GM18499 (cell line): ENCODE measurements around the gene PPP2R5C.
"Not testable (repeated sequence)": the region's sequence is repeated elsewhere in the genome, so short reads cannot be mapped to it uniquely, and the experiment has no call there.

Experiments used
- ATAC-seq: cut with Tn5 transposase; IDR thresholded peaks from one replicate; pipeline ENCODE4 v1.9.1; 2021; ENCODE audit warnings: moderate number of reproducible peaks; ENCODE audit not compliant: insufficient read depth, unreplicated experiment

PPP2R5C gene

DNA sequence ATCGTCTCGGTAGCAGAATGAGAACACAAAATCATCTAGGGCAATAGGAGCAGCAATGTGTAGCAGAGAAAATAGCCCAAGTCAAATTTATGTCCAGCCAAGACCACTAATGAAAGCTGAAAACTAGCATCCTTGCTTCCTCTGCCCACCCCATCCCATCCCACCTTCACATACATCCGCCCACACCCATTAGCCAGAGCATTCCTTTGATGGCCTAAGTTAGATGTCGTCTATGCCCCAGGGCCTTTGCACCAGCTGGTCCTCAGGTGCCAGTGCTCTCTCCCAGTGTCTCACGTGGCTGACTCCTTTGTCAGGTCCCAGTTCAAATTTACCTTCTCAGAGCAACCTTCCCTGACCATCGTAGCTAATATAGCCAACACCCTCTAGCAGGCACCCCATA is 17.8 kb upstream of the PPP2R5C start:
- no peak for ATAC-seq

DNA sequence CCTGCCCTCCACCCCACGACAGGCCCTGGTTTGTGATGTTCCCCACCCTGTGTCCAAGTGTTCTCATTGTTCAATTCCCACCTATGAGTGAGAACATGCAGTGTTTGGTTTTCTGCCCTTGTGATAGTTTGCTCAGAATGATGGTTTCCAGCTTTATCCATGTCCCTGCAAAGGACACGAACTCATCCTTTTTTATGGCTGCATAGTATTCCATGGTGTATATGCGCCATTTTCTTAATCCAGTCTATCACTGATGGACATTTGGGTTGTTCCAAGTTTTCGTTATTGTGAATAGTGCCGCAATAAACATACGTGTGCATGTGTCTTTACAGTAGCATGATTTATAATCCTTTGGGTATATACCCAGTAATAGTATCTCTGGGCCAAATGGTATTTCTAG is 17.1 kb upstream of the PPP2R5C start:
- not testable (repeated sequence) for ATAC-seq

DNA sequence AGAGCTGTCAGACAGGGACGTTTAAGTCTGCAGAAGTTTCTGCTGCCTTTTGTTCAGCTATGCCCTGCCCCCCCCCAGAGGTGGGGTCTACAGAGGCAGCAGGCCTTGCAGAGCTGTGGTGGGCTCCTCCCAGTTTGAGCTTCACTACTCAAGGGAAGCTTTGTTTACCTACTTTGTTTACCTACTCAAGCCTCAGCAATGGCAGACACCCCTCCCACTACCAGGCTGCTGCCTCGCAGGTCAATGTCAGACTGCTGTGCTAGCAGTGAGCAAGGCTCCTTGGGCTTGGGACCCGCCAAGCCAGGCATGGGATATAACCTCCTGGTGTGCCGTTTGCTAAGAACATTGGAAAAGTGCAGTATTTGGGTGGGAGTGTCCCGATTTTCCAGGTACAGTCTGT is 11.8 kb upstream of the PPP2R5C start:
- not testable (repeated sequence) for ATAC-seq

- ATAC-seq = no peak
Measured at GRCh38 chr14:101754893-101755292, 6.6 kb upstream of the PPP2R5C start.

DNA sequence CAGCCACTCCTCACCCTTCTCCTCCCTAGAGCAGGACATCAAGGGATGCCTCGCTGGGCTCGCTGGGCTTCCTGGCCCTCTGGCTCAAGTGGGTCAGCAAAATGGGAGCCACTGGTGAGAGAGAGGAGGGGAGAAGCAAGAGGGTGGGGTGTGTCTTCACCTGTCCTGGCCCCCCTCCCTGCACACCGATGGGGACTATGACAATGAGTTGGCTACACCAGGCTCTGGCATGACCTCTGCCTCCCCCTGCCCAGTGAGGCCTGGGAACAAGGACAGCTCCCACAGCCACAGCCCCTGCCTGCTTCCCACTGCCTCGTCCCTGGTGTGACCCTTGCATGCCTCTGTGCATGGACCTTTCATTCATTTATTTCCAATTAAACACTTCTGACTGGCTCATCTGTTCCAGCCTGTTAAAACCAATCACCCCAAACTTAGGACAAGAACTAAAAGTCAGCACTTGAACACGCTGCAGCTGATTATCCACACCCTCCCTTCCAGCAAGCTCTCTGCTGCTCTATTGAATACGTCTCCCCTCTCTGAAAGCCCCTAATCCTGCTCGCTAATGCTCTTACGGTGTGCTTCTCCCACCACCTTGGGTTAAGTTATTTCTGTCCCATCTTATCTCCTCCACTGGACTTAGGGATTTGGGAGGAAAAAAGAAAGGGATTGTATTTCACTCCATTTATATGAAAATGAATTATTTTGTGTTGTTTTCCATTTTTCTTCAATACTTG is 5.8 kb upstream of the PPP2R5C start:
- no peak for ATAC-seq

DNA sequence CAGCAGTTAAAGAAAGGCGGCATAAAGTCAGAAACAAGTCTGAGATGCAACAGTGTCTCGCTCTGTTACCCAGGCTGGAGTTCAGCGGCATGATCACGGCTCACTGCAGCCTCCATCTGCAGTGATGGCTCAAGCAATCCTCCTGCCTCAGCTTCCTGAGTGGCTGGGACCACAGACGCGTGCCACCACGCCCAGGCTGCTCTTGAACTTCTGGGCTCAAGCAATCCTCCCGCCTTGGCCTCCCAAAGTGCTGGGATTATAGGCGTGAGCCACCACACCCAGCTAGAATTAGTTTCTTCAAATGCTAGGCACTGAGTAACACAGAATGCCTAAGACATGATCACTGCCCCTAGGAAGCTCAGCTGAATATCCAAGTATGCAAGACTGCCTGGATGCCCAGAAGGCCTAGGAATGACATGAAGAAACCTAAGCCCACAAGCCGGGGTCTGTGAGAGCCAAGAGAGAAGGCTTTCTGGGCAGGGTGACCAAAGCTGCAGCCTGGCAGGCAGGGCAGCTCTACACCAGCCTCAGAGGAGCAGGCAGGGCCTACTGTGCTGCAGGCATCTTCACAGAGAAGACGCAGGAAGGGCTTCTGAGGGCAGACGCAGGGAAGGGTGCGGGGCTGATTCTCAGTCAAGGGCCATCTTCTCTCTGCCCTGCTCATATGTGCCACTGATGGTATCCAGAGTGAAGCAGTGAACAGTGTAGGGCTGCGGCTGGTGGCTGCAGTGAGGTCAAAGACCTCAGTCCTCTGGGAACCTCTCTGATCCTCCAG is 4.3 kb upstream of the PPP2R5C start:
- no peak for ATAC-seq

DNA sequence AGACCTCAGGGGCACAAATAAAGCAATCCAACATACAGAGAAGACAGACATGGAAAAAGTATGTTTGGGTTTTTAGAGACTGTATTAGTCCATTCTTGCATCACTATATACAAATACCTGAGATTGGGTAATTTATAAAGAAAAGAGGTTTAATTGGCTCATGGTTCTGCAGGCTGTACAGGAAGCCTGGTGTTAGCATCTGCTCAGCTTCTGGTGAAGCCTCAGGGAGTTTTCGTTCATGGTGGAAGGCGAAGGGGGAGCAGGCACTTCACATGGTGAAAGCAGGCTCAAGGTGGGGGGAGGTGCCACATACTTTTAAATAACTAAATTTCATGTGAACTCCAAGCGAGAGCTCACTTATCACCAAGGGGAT is 3.7 kb upstream of the PPP2R5C start:
- ATAC-seq = no peak

DNA sequence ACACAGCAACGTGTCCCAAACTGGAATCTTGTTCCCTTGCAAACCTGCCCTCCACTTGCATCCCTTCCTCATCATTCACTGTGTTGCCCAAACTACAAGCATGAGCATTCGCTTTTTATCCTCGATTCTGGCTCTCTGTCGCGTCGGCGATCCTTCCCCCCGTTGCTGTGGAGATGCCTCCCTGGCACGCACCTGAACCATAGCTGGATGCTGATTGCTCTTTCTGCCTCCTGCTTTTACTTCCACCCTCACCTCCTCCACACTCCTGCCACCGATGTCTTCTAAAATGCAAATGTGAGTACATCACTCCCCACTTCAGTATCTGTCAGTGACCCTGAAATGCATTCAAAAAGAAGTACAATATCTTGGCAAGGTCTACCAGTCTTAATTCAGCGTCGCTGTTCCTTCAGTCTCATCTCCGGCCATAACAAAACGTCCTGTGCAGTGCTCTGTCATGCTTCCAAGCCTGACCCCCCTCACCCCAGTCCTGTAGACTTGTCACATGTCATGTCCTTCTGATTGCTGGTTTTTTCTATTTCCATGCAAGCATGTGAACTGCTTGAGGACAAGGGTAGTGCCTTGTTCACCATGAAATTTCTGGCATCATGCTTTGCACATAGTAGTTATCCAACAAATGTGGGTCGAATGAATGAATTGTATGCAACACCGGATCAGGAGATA is 2.5 kb upstream of the PPP2R5C start:
- no peak for ATAC-seq

DNA sequence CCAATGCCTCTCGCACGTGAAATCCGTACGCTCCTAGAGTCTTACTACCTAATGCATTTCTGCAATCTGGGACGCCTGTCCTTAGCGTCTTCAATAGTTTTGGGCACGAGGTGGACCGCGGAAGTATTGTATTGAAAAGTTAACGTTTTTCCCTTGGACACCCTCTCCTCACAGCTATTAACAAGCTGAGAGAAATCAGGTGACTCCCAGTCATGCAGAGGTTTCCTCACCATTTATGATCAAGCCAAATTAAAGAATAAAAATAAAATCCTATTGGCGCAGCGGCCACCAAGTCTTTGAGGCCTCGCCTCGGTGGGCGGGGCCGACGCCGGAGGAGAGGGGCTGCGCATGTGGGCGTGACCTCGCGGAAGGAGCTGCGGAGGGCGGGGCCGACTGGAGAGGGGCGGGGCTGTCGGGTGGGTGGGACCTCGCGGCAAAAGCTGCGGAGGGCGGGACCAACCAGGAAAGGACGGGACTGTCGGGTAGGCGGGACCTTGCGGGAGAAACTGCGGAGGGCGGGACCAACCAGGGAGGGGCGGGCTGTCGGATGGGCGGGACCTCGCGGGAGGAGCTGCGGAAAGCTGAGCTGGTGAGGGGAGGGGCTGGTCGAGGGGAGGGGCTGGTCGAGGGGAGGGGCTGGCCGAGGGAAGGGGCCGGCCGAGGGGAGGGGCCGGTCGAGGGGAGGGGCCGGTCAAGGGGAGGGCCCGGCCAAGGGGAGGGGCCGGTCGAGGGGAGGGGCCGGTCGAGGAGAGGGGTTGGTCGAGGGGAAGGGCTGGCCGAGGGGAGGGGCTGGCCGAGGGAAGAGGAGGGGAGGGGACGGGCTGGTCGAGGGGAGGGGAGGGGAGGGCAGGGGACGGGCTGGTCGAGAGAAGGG is 1.1 kb upstream of the PPP2R5C start:
- ATAC-seq = no peak

GRCh38 chr14:101761881-101762529 is 496 bp downstream of the PPP2R5C start:
- no peak for ATAC-seq

- ATAC-seq = no peak
Measured at GRCh38 chr14:101762530-101763101, 1.1 kb downstream of the PPP2R5C start.

GRCh38 chr14:101763941-101764709 is 2.6 kb downstream of the PPP2R5C start:
- ATAC-seq = no peak

GRCh38 chr14:101767618-101768362 is 6.3 kb downstream of the PPP2R5C start:
- ATAC-seq = no peak

DNA sequence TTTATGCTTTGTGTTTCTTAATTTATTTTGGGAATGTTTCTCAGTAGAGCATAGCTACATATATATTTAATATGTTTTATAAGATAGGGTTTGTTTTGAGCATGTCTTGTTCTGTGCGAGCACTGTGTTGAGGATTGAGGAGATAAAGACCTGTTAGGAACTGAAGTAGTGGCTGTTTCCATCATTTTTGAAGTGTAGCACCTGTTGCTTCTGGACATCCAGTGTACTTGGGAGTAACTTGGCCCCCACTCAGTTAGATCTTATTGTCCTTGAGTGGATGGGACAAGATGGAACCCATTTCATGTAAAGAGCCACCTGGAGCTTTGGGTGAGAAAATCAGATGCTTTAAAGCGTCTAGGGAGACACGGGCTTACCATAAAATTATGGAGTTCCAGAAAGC is 8.7 kb downstream of the PPP2R5C start:
- ATAC-seq = no peak

GRCh38 chr14:101772770-101773169 is 11.3 kb downstream of the PPP2R5C start:
- no peak for ATAC-seq

- no peak for ATAC-seq
Measured at GRCh38 chr14:101773378-101773777, 11.9 kb downstream of the PPP2R5C start.

- ATAC-seq = no peak
Measured at GRCh38 chr14:101774006-101774795, 12.7 kb downstream of the PPP2R5C start.
